ENCODE measurements around the gene MTRR.

MTRR gene

GRCh38 chr5:7947301-7947700 is 78.4 kb downstream of the MTRR start:
- no peak overlapping the region for H3K4me3 ChIP-seq (replicated peaks; ENCODE audit: low read depth, low read length)
- TF ChIP-seq CTCF (IDR thresholded peaks at IDR 0.05; ENCODE audit: low read length, missing control alignments), result no peak
- no peak for DNase-seq (ENCODE audit: low read depth)

Data from fibroblast of pulmonary artery (primary cell).